Gastroesophageal sphincter (tissue), 4 donors: ENCODE data around the gene NLGN1. TPM values are rescaled to one million over a fixed set of nuclear protein-coding genes. Genes with fewer than 3 reads are reported as not detected.
"Not testable (repeated sequence)": the region's sequence is repeated elsewhere in the genome, so short reads cannot be mapped to it uniquely, and the experiment has no call there.

Experiments
- ATAC-seq: fragments of 150-250 bp; one replicate; pipeline ENCODE4 v1.9.1; 2016; ENCODE audit warnings: mild to moderate bottlenecking, moderate library complexity
- H3K27ac ChIP-seq, 4 donors: fragments of 200-600 bp; sonication (generic) in 3 of 4; 1 replicate in 3 of 4; 2 replicates in 1 of 4; pipeline ENCODE4 v1.5.1; 2016 to 2019
- H3K27me3 ChIP-seq: fragments of 200-600 bp; sonication (generic); one replicate; pipeline ENCODE4 v1.5.1; 2019
- H3K36me3 ChIP-seq, 2 donors: fragments of 200-600 bp; sonication (generic); one replicate each; pipeline ENCODE4 v1.5.1; 2019; ENCODE audit warnings: control low read depth in 1 of 2
- H3K4me1 ChIP-seq, 3 donors: fragments of 200-600 bp; sonication (generic); 1 replicate in 2 of 3; 2 replicates in 1 of 3; pipeline ENCODE4 v1.5.1; 2016 to 2019; ENCODE audit warnings: control low read depth in 2 of 3
- H3K4me3 ChIP-seq, 2 donors: fragments of 200-600 bp; sonication (generic); one replicate each; pipeline ENCODE4 v1.5.1; 2019; ENCODE audit warnings: mild to moderate bottlenecking in 1 of 2, moderate library complexity in 1 of 2
- H3K9me3 ChIP-seq, 3 donors: fragments of 200-600 bp; sonication (generic); one replicate each; pipeline ENCODE4 v1.5.1; 2017 to 2019; ENCODE audit warnings: control low read depth in 2 of 3
- CTCF ChIP-seq, 4 experiments: fragments of 200-600 bp in 2 of 4; fragments of 450-650 bp in 2 of 4; sonication (generic) in 1 of 4; IDR thresholded peaks; one replicate each; pipeline ENCODE4 v1.5.1; 2017 to 2019; ENCODE audit warnings: antibody characterized with exemption in 4 of 4, mild to moderate bottlenecking in 2 of 4, moderate library complexity in 2 of 4
- EP300 ChIP-seq: sonication (generic); formaldehyde crosslinking; IDR thresholded peaks from one replicate; pipeline ENCODE4 v1.6.1; 2017; ENCODE audit warnings: antibody characterized with exemption, mild to moderate bottlenecking
- POLR2A ChIP-seq, 2 donors: fragments of 450-650 bp; IDR thresholded peaks; one replicate each; pipeline ENCODE4 v1.6.1; 2017; ENCODE audit warnings: antibody characterized with exemption in 2 of 2, mild to moderate bottlenecking in 2 of 2, moderate library complexity in 1 of 2
- POLR2AphosphoS5 ChIP-seq: sonication (generic); formaldehyde crosslinking; IDR thresholded peaks from one replicate; pipeline ENCODE4 v1.6.1; 2017; ENCODE audit warnings: antibody characterized with exemption
- WGBS, 2 donors: methylation state at CpG; one replicate each; pipeline ENCODE4 v1.1.5; 2018; ENCODE audit warnings: low coverage in 1 of 2; 5-methylcytosine and 5-hydroxymethylcytosine counted together
- total RNA-seq, 4 donors: library from RNA; depleted of rRNA; stranded (reverse); fragments of >200 nt; gene quantifications; one replicate each; pipeline ENCODE4 v1.1.0, GENCODE V29; 2016

The NLGN1 gene
- total RNA-seq, 4 donors from 2014 or later, result 13.4 to 26.4 (median 24.0) TPM

GRCh38 chr3:174223042-174223441, 825.5 kb downstream of the NLGN1 start:
- no peak for TF ChIP-seq EP300
- TF ChIP-seq POLR2A (IDR thresholded peaks at IDR 0.05), result no peak
- TF ChIP-seq POLR2AphosphoS5, result no peak
- TF ChIP-seq CTCF (IDR thresholded peaks at IDR 0.05), result no peak
- H3K4me3 ChIP-seq, result no peak overlapping the region
- 10 to 19% methylated on average over 6 of the region's 6 CpGs for WGBS, 2 donors
- peaks cover 2 to 15% (median 8%) of the 10 kb centered on the region in 3 donors for H3K4me1 ChIP-seq
- no peaks in the 10 kb centered on the region for H3K9me3 ChIP-seq
- no peaks in the 10 kb centered on the region for H3K36me3 ChIP-seq
- no peak for ATAC-seq
- H3K27me3 ChIP-seq, result no peaks in the 10 kb centered on the region
- H3K27ac ChIP-seq, result no peak overlapping the region

- Histone ChIP-seq H3K4me1 (peaks cover 2 to 15% (median 8%) of the 10 kb centered on the region in 3 donors), H3K36me3 (no peaks in the 10 kb centered on the region), H3K27me3 (no peaks in the 10 kb centered on the region), H3K4me3 (no peak overlapping the region), H3K9me3 (no peaks in the 10 kb centered on the region), H3K27ac (no peak overlapping the region)
- ATAC-seq, result no peak
- 63 to 79% methylated on average over 1 of the region's 1 CpG for WGBS, 2 donors
- TF ChIP-seq CTCF (IDR thresholded peaks at IDR 0.05) (no peak), EP300 (no peak), POLR2AphosphoS5 (no peak), POLR2A (IDR thresholded peaks at IDR 0.05) (no peak)
Measured at GRCh38 chr3:174223626-174224025, 826.1 kb downstream of the NLGN1 start.

GRCh38 chr3:174229916-174230315, 832.4 kb downstream of the NLGN1 start:
- H3K27me3 ChIP-seq, result no peaks in the 10 kb centered on the region
- no peak overlapping the region for H3K27ac ChIP-seq
- no peak for ATAC-seq
- TF ChIP-seq POLR2A (IDR thresholded peaks at IDR 0.05) (no peak), CTCF (IDR thresholded peaks at IDR 0.05) (no peak), EP300 (no peak), POLR2AphosphoS5 (no peak)
- H3K36me3 ChIP-seq, result no peaks in the 10 kb centered on the region
- H3K4me1 ChIP-seq, result no peaks in the 10 kb centered on the region
- 85 to 93% methylated on average over 2 of the region's 2 CpGs for WGBS, 2 donors
- no peak overlapping the region for H3K4me3 ChIP-seq
- H3K9me3 ChIP-seq, result no peaks in the 10 kb centered on the region

- ATAC-seq, H3K27me3 ChIP-seq, H3K4me1 ChIP-seq, H3K36me3 ChIP-seq, H3K9me3 ChIP-seq, H3K27ac ChIP-seq, H3K4me3 ChIP-seq: not testable (repeated sequence)
- 86 to 94% methylated on average over 2 to 8 of the region's 10 CpGs for WGBS, 2 donors
Measured at GRCh38 chr3:174232028-174232657, 834.6 kb downstream of the NLGN1 start.

- Histone ChIP-seq H3K36me3 (no peaks in the 10 kb centered on the region), H3K27me3 (no peaks in the 10 kb centered on the region), H3K27ac (no peak overlapping the region), H3K4me1 (no peaks in the 10 kb centered on the region), H3K9me3 (no peaks in the 10 kb centered on the region), H3K4me3 (no peak overlapping the region)
- 86 to 94% methylated on average over 8 to 11 of the region's 12 CpGs for WGBS, 2 donors
- no peak for ATAC-seq
- no peak for TF ChIP-seq POLR2A (IDR thresholded peaks at IDR 0.05)
- TF ChIP-seq POLR2AphosphoS5, result no peak
- TF ChIP-seq CTCF (IDR thresholded peaks at IDR 0.05), result no peak
- TF ChIP-seq EP300, result no peak
Measured at GRCh38 chr3:174232658-174233429, 835.3 kb downstream of the NLGN1 start.
